ENCODE data around the gene ADAMTS1.

GRCh38 chr21:26887251-26887650, 42.0 kb upstream of the ADAMTS1 start:
- TF ChIP-seq CTCF (IDR thresholded peaks at IDR 0.05) = no peak
- TF ChIP-seq EZH2 (IDR thresholded peaks at IDR 0.05) = no peak
- TF ChIP-seq EZH2phosphoT487 (IDR thresholded peaks at IDR 0.05) = no peak

Data from neural progenitor cell (in vitro differentiated cells).